Small intestine (tissue), 16 donors: ENCODE data around the gene CFAP57. TPM values are rescaled to one million over a fixed set of nuclear protein-coding genes. Genes with fewer than 3 reads are reported as not detected.

Source experiments
- DNase-seq, 2 donors: peaks; one replicate each; pipeline versions ENCODE4 v3.0.0 to v3.0.0-alpha.2; 2013
- FAIRE-seq: peaks from 2 replicates; lab custom pipeline; 2012; peaks lifted over from hg19 to GRCh38; lab: Jason Lieb, UNC
- H3K27ac ChIP-seq, 3 donors: one replicate each; pipeline ENCODE4 v1.5.1; 2013; ENCODE audit warnings: low read length in 2 of 3, mild to moderate bottlenecking in 2 of 3, control low read depth in 1 of 3, inconsistent platforms in 1 of 3, low read depth in 1 of 3, moderate library complexity in 1 of 3
- H3K27me3 ChIP-seq, 3 donors: one replicate each; pipeline ENCODE4 v1.6.1; 2013; ENCODE audit warnings: low read length in 3 of 3, inconsistent platforms in 1 of 3; ENCODE audit not compliant: control insufficient read depth in 3 of 3, insufficient read depth in 3 of 3
- H3K36me3 ChIP-seq, 3 donors: one replicate each; pipeline ENCODE4 v1.6.1; 2013; ENCODE audit warnings: low read length in 3 of 3, inconsistent platforms in 1 of 3, low read depth in 1 of 3, mild to moderate bottlenecking in 1 of 3, moderate library complexity in 1 of 3; ENCODE audit not compliant: control insufficient read depth in 3 of 3, insufficient read depth in 2 of 3
- H3K4me1 ChIP-seq, 3 donors: one replicate each; pipeline ENCODE4 v1.6.1; 2013; ENCODE audit warnings: low read length in 2 of 3, inconsistent platforms in 1 of 3, low read depth in 1 of 3, mild to moderate bottlenecking in 1 of 3, moderate library complexity in 1 of 3; ENCODE audit not compliant: control insufficient read depth in 3 of 3, insufficient read depth in 2 of 3
- H3K4me3 ChIP-seq, 3 donors: one replicate each; pipeline ENCODE4 v1.5.1; 2013; ENCODE audit warnings: low read length in 3 of 3, control low read depth in 1 of 3, inconsistent platforms in 1 of 3, low read depth in 1 of 3, mild to moderate bottlenecking in 1 of 3, moderate library complexity in 1 of 3
- H3K9me3 ChIP-seq, 2 donors: one replicate each; pipeline ENCODE4 v1.6.1; 2013; ENCODE audit warnings: low read depth in 1 of 2, low read length in 1 of 2; ENCODE audit not compliant: control insufficient read depth in 2 of 2, insufficient read depth in 1 of 2
- WGBS, 3 donors: extraction: QIAGEN DNeasy Blood & Tissue Kit; methylation state at CpG; one replicate each; pipeline ENCODE4 v1.1.7; 2013; 5-methylcytosine and 5-hydroxymethylcytosine counted together
- long read RNA-seq, 10 donors: transcript quantifications; one replicate each; lab custom pipeline, GENCODE V29; 2026
- polyA plus RNA-seq, 4 donors: library from polyadenylated mRNA; stranded (reverse) in 3 of 4; unstranded in 1 of 4; fragments of 200-250 nt in 3 of 4; fragments of 120-200 nt in 1 of 4; gene quantifications; one replicate each; pipeline versions ENCODE4 v1.2.1 to v1.2.3, GENCODE V29; 2013
- donor health status: healthy with polysubstance abuse.
- donor health status: control.
- donor health status: control.
- donor health status: Bipolar disorder and iron deficiency.
- donor health status: healthy.

The CFAP57 gene
- under 1 TPM in 2 of 4 donors, not detected in 2; 0.03 to 0.31 TPM for polyA plus RNA-seq
- long read RNA-seq, donor 1, result 0 reads
- long read RNA-seq, donor 2, result 0 reads
- long read RNA-seq, donor 3, result 0 reads
- long read RNA-seq, donor 4, result 0 reads
- long read RNA-seq, donor 5, result 0 reads
- long read RNA-seq, donor 6, result 0 reads
- long read RNA-seq, donor 7, result 0 reads
- long read RNA-seq, donor 8, result 0 reads
- long read RNA-seq, donor 9, result 0 reads
- long read RNA-seq, donor 10, result 0 reads

DNA sequence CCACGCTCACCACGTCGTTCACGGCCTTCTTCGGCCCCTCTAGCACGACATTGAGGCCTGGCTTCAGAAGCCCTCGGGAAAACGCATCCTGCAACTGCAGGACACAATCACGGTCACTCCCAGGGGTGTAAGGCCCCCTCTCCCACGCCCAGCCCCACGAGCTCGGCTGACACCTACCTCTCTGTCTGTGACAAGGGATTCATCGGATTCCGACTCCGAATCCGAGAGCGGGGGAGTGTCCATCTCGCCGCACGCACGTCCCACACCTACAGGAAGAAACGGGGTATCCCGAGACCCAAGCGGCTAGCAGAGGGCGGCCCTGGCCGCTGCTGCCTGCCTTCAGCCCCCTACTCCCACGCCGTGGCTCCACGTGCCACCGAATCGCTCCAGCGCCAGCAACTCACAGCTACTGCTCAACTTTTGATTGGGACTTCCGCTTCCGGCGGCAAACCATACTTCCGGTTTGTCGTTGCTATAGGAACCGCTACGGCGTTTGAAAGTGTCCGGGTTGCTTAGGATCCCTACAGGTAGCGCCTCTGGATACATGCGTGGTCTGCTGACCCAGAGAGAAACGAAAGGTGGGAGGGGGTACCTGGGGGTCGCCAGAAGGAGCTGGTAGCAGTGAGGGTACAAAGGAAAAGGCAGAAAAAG lies at the start of gene CFAP57, which contains the start of gene EBNA1BP2:
Gene CFAP57, plus strand, starts transcription at position 455 of the 651 bp plus-strand sequence. CDS start 424 bp downstream, outside the sequence.
Gene EBNA1BP2, minus strand, starts transcription at position 415 of the 651 bp plus-strand sequence. Its CDS starts 172 bp downstream, at position 243.
- 0% methylated on average over 44 to 45 of the region's 45 CpGs for WGBS, 3 donors
- peaks cover 6 to 14% (median 11%) of the 10 kb centered on the region in 3 donors for H3K36me3 ChIP-seq
- H3K9me3 ChIP-seq, result no peaks in the 10 kb centered on the region
- H3K4me1 ChIP-seq, result peaks cover 0 to 7% (median 4%) of the 10 kb centered on the region in 3 donors
- DNase-seq, result peak; percentile 96 to 98
- FAIRE-seq, result no peak
- peak within 1 kb of the TSS in 1 of 3 donors; percentile 31 for H3K27ac ChIP-seq
- peaks cover 0 to 11% (median 3%) of the 10 kb centered on the region in 3 donors for H3K27me3 ChIP-seq
- H3K4me3 ChIP-seq, result peak within 1 kb of the TSS; percentile 61 to 96 (median 87)

DNA sequence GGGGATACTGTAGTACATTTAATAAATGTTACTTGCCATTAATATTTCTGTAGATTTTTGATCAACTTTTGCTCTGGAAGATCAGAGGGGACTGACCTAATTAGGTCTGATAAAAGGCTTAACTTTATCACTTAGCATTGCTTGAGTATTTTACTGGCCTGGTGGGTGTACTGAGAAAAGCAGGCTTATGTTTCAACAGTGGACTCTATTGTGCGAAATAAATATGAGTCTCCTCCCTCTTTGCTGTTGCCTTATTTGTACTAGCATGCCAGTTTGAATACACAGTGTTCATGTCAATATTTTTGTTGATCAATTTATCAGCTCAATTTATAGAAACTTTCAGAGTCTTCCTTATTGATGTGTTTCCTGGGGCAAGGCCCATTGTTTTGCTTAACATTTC lies 49.1 kb upstream of the CFAP57 start:
- FAIRE-seq, result no peak
- 64 to 67% (median 64%) methylated on average over 1 of the region's 1 CpG for WGBS, 3 donors

DNA sequence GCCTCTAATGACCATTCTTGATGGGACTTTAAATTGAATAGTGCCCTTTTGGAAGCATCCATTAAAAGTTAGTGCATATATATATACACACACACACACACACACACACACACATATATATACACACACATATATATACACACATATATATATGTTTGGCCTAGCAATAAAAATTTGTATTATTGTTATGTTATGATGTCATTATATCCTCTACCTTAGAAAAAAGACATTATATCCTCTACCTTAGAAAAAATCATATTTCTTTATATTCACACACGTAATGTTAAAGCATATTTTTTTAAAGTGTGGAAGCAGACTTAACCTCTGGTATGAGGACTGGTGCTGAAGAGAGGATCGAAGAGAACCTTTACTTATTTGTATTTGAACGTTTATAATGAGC lies 43.3 kb upstream of the CFAP57 start:
- Histone ChIP-seq H3K9me3 (no peaks in the 10 kb centered on the region), H3K27ac (no peak overlapping the region), H3K36me3 (peaks cover 0 to 2% (median 0%) of the 10 kb centered on the region in 3 donors), H3K4me1 (no peaks in the 10 kb centered on the region), H3K4me3 (no peak overlapping the region), H3K27me3 (no peaks in the 10 kb centered on the region)
- FAIRE-seq, result no peak
- WGBS, 3 donors, result 84 to 89% (median 86%) methylated on average over 3 of the region's 3 CpGs
- DNase-seq, result no peak

More for the DNA sequence above, 49.1 kb upstream of the CFAP57 start:
- H3K4me3 ChIP-seq, result no peak overlapping the region
- no peak for DNase-seq
- no peaks in the 10 kb centered on the region for H3K27me3 ChIP-seq
- H3K9me3 ChIP-seq, result no peaks in the 10 kb centered on the region
- no peaks in the 10 kb centered on the region for H3K36me3 ChIP-seq
- H3K4me1 ChIP-seq, result no peaks in the 10 kb centered on the region
- no peak overlapping the region for H3K27ac ChIP-seq

DNA sequence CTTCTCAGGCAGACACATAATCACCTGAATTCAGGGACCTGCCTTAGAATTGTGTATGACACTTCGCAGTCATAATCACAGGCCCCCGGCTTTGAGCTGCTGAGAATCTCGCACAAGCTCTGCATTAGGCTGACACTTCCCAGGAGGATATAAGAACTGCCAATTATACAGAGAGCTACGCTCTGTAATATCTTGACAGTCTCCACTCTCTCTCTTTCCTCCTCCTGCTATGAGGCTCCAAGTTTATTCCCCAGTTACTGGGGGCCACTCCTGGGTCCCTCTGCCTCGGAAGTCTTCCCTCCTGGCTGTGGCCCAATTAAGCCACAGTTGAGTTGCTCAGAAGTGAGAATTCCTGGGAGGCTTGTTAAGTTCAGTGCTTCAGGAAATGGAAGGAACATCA lies 42.7 kb upstream of the CFAP57 start:
- FAIRE-seq (no peak), DNase-seq (no peak)
- no peak overlapping the region for H3K27ac ChIP-seq
- no peaks in the 10 kb centered on the region for H3K27me3 ChIP-seq
- H3K4me3 ChIP-seq, result no peak overlapping the region
- peaks cover 0 to 2% (median 0%) of the 10 kb centered on the region in 3 donors for H3K36me3 ChIP-seq
- H3K9me3 ChIP-seq, result no peaks in the 10 kb centered on the region
- 66 to 83% (median 71%) methylated on average over 5 of the region's 5 CpGs for WGBS, 3 donors
- H3K4me1 ChIP-seq, result no peaks in the 10 kb centered on the region

DNA sequence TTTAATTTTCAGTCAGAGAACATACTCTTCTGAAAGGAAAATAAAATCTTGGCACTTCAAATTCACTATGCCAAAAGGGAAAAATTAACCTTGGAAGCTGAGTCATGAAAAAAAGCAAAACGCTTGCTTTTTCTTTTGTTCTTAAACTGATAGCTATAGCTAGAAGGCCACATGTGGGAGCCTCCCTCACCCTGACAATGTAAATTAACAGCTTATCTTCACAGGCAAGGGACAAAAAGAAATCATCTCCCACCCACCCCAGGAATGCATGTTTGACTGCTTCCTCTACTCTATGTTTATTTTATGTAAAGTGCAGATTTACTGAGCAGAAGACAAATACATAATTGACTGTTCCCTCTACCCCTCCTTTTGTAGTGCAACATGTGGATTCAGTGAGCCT lies 38.1 kb upstream of the CFAP57 start:
- no peak overlapping the region for H3K4me3 ChIP-seq
- FAIRE-seq, result no peak
- H3K27me3 ChIP-seq, result no peaks in the 10 kb centered on the region
- H3K27ac ChIP-seq, result no peak overlapping the region
- WGBS, 3 donors, result 26 to 49% (median 38%) methylated on average over 1 of the region's 1 CpG
- no peaks in the 10 kb centered on the region for H3K9me3 ChIP-seq
- no peaks in the 10 kb centered on the region for H3K4me1 ChIP-seq
- H3K36me3 ChIP-seq, result peaks cover 0 to 2% (median 0%) of the 10 kb centered on the region in 3 donors
- DNase-seq, result no peak

DNA sequence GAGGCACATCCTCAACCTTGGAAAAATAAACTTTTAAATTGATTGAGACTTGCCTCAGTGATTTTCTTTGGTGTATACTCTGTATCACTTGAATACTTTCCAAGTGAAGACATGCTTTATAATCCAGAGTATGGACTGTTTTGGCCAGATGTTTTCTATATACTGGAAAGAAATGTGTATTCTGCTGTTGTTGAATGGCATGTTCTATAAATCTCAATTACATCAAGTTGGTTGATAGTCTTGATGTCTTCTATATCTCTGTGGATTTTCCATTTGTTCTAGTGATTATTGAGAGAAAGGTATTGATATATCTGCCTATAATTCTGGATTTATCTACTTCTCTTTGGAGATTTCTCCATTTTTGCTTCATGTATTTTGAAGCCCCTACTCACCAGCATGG lies 37.5 kb upstream of the CFAP57 start:
- Histone ChIP-seq H3K36me3 (no peaks in the 10 kb centered on the region), H3K27me3 (no peaks in the 10 kb centered on the region), H3K27ac (no peak overlapping the region), H3K4me3 (no peak overlapping the region), H3K9me3 (no peaks in the 10 kb centered on the region), H3K4me1 (no peaks in the 10 kb centered on the region)
- FAIRE-seq, result no peak
- DNase-seq, result no peak

DNA sequence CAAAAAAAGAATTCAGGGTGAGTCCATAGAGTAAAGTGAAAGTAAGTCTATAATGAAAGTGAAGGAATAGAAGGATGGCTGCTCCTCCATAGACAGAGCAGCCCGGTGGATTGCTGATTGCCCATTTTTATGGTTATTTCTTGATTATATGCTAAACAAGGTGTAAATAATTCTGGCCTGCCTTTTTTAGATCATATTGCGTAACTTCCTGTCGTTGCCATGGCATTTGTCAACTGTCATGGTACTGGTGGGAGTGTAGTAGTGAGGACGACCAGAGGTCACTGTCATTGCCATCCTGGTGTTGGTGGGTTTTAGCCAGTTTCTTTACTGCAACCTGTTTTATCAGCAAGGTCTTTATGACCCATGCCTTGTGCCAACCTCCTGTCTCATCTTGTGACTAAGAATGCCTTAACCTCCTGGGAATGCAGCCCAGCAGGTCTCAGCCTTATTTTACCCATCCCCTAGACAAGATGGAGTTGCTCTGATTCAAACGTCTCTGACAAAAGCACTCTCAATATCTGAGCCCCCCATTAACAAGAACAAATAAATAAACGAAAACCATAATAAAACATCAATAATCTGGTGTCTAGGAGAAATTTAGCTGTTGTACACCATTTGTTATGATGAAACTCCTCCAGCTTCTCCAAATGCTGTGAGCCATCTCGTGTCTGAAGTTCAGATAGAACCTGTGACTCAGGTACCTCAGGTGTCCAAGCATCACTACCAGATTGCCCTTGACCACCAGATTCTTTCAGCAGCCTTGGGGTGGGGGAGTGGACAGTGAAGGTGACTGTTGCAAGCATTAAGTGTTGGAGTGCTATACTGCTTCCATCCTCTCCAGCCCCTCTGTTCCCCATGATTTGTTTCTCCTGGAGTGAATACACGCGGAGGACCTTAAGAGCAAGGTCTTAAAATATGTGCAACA lies 36.0 kb upstream of the CFAP57 start:
- WGBS, 3 donors, result 47 to 65% (median 54%) methylated on average over 9 of the region's 9 CpGs
- Histone ChIP-seq H3K4me3 (no peak overlapping the region), H3K4me1 (no peaks in the 10 kb centered on the region), H3K9me3 (no peaks in the 10 kb centered on the region), H3K27ac (no peak overlapping the region), H3K36me3 (no peaks in the 10 kb centered on the region), H3K27me3 (no peaks in the 10 kb centered on the region)
- DNase-seq, result peak in 1 of 2 donors; percentile 13
- FAIRE-seq, result no peak

DNA sequence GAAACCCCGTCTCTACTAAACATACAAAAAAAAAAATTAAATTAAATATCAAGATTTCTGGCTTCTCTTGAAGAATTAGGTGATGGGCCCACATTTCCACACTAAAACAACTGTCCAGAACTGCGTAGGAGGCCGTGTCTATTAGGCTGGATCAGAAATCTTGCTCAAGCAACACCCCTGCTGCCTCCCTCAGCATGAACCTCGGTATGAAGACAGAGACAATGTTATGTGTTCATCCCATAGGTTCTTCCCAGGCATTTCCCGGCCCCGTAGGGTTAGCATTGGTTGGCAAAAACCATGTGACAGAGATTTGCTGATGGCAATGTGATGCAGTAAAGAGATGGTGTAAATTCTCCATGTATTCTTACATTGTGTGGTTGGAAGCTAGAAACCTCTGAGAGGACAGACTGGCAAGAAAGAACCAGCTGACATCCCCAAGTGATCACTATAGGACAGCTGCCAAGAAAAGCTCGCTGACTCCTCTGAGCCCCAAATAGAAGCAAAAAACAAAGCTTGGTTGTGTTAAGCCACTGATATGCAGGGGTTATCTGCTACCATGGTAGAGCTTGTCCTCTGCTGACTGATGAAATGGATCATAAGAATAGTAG lies 34.6 kb upstream of the CFAP57 start:
- no peaks in the 10 kb centered on the region for H3K9me3 ChIP-seq
- DNase-seq, result no peak
- no peak for FAIRE-seq
- H3K36me3 ChIP-seq, result no peaks in the 10 kb centered on the region
- WGBS, 3 donors, result 81 to 85% (median 82%) methylated on average over 7 of the region's 7 CpGs
- peaks cover 0 to 3% (median 0%) of the 10 kb centered on the region in 3 donors for H3K27me3 ChIP-seq
- no peak overlapping the region for H3K4me3 ChIP-seq
- no peaks in the 10 kb centered on the region for H3K4me1 ChIP-seq
- H3K27ac ChIP-seq, result no peak overlapping the region
